SK-N-MC (cell line): Measurements from ENCODE around the gene ADGB.

Experiments
- EZH2 ChIP-seq: fragments of 200-600 bp; sonication (generic); IDR thresholded peaks from one replicate; pipeline ENCODE4 v1.6.1; 2017; ENCODE audit warnings: antibody characterized with exemption
- POLR2AphosphoS5 ChIP-seq: IDR thresholded peaks from 2 replicates; pipeline ENCODE4 v1.6.1; 2012; ENCODE audit warnings: mild to moderate bottlenecking, low read depth, low read length, borderline replicate concordance

- no peak for TF ChIP-seq EZH2
- TF ChIP-seq POLR2AphosphoS5, result no peak
Observed at GRCh38 chr6:146593986-146594385, 4.8 kb upstream of the ADGB start.
